SH-SY5Y (cell line): ENCODE measurements around the gene NOL4L.

Experiments
- GATA2 ChIP-seq: IDR thresholded peaks from 2 replicates; pipeline ENCODE4 v1.6.1; 2011; ENCODE audit warnings: mild to moderate bottlenecking, low read depth, low read length
- GATA3 ChIP-seq: IDR thresholded peaks from 2 replicates; pipeline ENCODE4 v1.6.1; 2011; ENCODE audit warnings: low read depth, mild to moderate bottlenecking, low read length, moderate library complexity

DNA sequence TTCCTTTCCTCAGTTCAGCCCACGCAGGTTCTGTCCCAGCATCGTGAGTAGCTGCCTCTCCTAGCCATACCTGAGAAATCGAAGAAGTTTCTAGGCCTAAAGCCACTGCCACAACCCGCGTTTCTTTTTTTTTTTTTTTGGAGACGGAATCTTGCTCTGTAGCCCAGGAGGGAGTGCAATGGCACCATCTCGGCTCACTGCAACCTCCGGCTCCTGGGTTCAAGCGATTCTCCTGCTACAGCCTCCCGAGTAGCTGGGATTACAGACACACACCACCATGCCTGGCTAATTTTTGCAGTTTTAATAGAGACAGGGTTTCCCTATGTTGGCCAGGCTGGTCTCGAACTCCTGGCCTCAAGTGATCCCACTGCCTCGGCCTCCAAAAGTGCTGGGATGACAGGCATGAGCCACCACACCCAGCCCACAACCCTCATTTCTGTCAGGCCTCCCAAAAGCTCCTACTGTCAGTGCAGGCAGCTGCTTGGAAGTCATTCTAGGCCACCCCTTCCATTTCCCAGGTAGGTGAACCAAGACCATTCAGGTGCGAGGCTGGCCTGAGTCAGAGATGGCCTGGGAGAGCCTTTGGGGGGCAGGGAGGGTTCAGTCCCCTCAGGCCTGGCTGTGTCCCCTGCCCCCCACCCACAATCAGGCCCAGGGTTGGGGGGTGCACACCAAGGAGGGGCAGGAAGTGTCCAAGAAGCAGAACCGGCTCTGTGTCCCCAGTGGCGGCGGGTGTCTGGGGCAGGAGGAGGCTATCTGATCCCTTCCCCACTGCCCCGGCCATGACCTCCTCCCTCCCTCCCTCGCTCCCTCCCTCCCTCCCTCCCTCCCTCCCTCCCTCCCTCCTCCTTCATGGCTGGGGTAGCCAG is 47.2 kb downstream of the NOL4L start:
- TF ChIP-seq GATA3 = no peak
- no peak for TF ChIP-seq GATA2
